ENCODE data around the gene KIF15.

KIF15 gene

GRCh38 chr3:44862226-44862637, 100.6 kb downstream of the KIF15 start:
- peak overlapping the region; percentile 49 for H3K4me3 ChIP-seq (ENCODE audit: control insufficient read depth, low read depth, low read length)
- TF ChIP-seq, protein P1, sequence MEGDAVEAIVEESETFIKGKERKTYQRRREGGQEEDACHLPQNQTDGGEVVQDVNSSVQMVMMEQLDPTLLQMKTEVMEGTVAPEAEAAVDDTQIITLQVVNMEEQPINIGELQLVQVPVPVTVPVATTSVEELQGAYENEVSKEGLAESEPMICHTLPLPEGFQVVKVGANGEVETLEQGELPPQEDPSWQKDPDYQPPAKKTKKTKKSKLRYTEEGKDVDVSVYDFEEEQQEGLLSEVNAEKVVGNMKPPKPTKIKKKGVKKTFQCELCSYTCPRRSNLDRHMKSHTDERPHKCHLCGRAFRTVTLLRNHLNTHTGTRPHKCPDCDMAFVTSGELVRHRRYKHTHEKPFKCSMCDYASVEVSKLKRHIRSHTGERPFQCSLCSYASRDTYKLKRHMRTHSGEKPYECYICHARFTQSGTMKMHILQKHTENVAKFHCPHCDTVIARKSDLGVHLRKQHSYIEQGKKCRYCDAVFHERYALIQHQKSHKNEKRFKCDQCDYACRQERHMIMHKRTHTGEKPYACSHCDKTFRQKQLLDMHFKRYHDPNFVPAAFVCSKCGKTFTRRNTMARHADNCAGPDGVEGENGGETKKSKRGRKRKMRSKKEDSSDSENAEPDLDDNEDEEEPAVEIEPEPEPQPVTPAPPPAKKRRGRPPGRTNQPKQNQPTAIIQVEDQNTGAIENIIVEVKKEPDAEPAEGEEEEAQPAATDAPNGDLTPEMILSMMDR (conservative IDR thresholded peaks at IDR 0.05; ENCODE audit: control insufficient read depth, insufficient read depth, low read depth, low read length): no peak
- DNase-seq (ENCODE audit: low read depth): peak; percentile 36

DNA sequence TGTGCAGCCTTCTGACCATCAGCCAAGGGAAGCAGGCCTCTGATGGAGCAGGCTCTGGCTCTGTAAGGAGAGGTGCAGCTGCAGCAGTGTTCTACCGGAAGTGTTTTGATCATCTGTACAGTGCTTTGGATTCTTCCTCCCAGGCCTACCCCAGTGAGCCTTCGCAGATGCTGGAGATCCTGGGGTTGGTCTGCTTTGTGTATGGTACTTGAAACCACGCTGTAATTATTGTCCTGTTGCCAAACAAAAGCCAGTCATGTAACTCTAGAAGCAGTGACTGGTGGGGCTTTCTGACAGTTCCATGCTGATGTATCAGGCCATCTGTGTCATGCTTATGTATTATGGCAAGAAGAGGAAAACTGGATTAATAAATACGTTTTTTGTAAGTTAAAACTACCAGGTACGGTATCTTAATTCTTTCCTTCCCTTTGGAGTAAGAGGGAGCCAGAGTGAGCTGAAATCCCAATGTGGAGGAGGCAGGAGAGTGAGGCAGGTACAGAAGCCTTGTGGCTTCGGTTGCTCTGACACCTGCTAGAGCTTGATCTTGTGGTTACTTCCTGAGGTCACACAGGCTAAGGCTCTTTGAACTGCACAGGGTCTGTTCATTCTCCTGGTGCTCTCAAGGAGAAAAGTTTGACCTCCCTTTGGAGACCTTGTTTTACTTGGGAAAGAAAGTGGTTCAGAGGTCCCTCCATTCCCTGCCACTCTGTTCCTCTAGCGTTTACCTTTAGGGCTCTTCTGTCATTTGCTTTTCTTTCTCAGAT, 103.9 kb downstream of the KIF15 start:
- TF ChIP-seq, protein P1 (conservative IDR thresholded peaks at IDR 0.05; ENCODE audit: control insufficient read depth, insufficient read depth, low read depth, low read length): no peak
- peak; percentile 37 for DNase-seq (ENCODE audit: low read depth)
- H3K4me3 ChIP-seq (ENCODE audit: control insufficient read depth, low read depth, low read length): no peak overlapping the region

DNA sequence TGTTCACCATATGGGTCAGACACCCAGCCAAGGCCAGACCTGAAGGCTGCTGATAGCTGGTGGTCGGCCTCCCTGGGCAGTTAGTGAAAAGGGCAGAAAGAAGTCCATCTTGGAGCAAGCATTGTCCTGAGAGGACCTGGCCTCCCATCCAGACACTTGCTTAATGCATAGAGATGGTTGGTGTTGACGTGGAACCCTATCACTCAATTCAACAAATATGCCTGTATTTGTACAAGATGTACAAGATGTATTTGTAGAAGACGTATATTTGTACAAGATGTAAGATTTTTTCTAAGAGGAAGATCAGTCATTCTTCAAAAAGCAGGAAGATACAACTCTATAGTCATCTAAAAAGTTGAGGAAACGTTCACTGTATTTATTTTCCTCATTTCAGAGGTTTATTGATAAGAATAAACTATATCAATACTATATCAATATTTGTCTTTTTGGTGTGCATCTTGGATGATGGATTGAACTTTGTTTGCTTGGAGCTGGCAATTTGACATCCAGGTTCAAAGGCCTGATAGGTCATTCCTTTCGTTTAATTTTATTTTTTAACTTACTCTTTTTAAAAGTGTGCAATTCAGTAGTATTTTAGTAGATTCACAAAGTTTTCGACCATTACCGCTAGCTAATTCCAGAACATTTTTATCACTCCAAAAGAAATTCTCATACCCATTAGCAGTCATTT, 106.0 kb downstream of the KIF15 start:
- TF ChIP-seq, protein P1 (conservative IDR thresholded peaks at IDR 0.05; ENCODE audit: control insufficient read depth, insufficient read depth, low read depth, low read length): no peak
- no peak overlapping the region for H3K4me3 ChIP-seq (ENCODE audit: control insufficient read depth, low read depth, low read length)

GRCh38 chr3:44870375-44871061, 108.9 kb downstream of the KIF15 start:
- no peak for DNase-seq (ENCODE audit: low read depth)
- H3K4me3 ChIP-seq (ENCODE audit: control insufficient read depth, low read depth, low read length): no peak overlapping the region
- TF ChIP-seq, protein P1 (conservative IDR thresholded peaks at IDR 0.05; ENCODE audit: control insufficient read depth, insufficient read depth, low read depth, low read length): no peak

More for the DNA sequence above, 106.0 kb downstream of the KIF15 start:
- no peak for DNase-seq (ENCODE audit: low read depth)

DNA sequence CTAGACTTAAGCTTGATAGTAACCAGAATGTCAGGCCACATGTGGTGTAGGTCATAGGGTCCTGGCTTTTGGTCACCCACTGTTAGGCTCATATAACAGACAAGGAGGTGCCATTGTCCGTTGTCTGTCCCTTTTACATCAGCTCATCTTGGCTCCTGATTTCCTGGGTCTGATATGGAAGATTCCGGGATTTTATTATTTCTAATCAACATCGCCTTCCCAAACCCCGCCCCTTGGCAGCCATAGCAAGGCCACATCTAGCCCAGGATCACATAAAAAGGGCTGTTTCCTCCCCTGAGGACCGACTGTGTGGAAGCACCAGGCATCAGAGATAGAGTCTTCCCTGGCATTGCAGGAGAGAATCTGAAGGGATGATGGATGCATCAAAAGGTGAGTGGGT, 112.7 kb downstream of the KIF15 start, which contains the start of gene TGM4:
Gene TGM4 (plus strand): TSS at position 301 of the 400 bp plus-strand sequence. CDS start 71 bp downstream, at position 372.
- no peak within 1 kb of the TSS for H3K4me3 ChIP-seq (ENCODE audit: control insufficient read depth, low read depth, low read length)
- no peak for DNase-seq (ENCODE audit: low read depth)
- TF ChIP-seq, protein P1 (conservative IDR thresholded peaks at IDR 0.05; ENCODE audit: control insufficient read depth, insufficient read depth, low read depth, low read length): no peak

DNA sequence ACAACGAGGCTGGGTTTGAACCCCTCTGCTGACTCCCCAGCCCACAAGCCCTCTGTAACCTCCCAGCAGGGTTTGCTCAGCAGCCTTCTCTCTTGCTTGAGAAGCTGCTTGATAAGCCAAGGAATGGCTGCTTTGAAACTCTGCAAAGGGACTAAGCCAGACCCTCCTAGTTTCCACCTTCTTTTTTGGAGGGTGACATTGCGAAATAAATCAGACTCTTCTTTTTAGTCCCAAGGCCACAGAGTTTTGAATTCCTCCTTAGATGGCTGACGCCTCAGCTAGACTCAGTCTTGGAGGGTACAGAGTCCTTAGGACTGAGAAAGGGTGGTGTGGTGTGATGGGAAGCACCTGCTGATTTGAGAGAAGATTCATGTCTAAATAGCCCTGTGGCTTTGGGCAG, 114.0 kb downstream of the KIF15 start:
- no peak overlapping the region for H3K4me3 ChIP-seq (ENCODE audit: control insufficient read depth, low read depth, low read length)
- TF ChIP-seq, protein P1 (conservative IDR thresholded peaks at IDR 0.05; ENCODE audit: control insufficient read depth, insufficient read depth, low read depth, low read length): no peak
- no peak for DNase-seq (ENCODE audit: low read depth)

Measured in fibroblast of mammary gland (primary cell).